Activated naive CD4-positive, alpha-beta T cell treated with anti-CD3 and anti-CD28 coated beads, Interleukin-2, amount 50 U/mL, for 24 hours (primary cell): Measurements from ENCODE around the gene RAPGEF5.

ENCODE experiments used
- H3K27ac Mint-ChIP-seq: one replicate; pipeline ENCODE4 v1.8.0; 2021; ENCODE audit warnings: mild to moderate bottlenecking, mixed read lengths
- H3K27me3 Mint-ChIP-seq: one replicate; pipeline ENCODE4 v1.8.0; 2021; ENCODE audit warnings: mixed read lengths
- H3K36me3 Mint-ChIP-seq: one replicate; pipeline ENCODE4 v1.8.0; 2021; ENCODE audit warnings: mixed read lengths
- H3K4me1 Mint-ChIP-seq: one replicate; pipeline ENCODE4 v1.8.0; 2021; ENCODE audit warnings: mixed read lengths
- H3K4me3 Mint-ChIP-seq: one replicate; pipeline ENCODE4 v1.8.0; 2021; ENCODE audit warnings: mild to moderate bottlenecking, mixed read lengths
- H3K9me3 Mint-ChIP-seq: one replicate; pipeline ENCODE4 v1.8.0; 2021; ENCODE audit warnings: mixed read lengths

The RAPGEF5 gene

GRCh38 chr7:22248111-22248809 is 108.7 kb downstream of the RAPGEF5 start:
- Mint-ChIP-seq H3K36me3 (no peaks in the 10 kb centered on the region), H3K9me3 (no peaks in the 10 kb centered on the region), H3K4me1 (no peaks in the 10 kb centered on the region), H3K27me3 (peaks cover 4% of the 10 kb centered on the region), H3K4me3 (no peak overlapping the region), H3K27ac (peak overlapping the region; percentile 17)

- H3K36me3 Mint-ChIP-seq: no peaks in the 10 kb centered on the region
- no peaks in the 10 kb centered on the region for H3K4me1 Mint-ChIP-seq
- H3K27me3 Mint-ChIP-seq: peaks cover 4% of the 10 kb centered on the region
- no peak overlapping the region for H3K27ac Mint-ChIP-seq
- H3K4me3 Mint-ChIP-seq: no peak overlapping the region
- H3K9me3 Mint-ChIP-seq: no peaks in the 10 kb centered on the region
Observed at GRCh38 chr7:22241805-22242390, 115.1 kb downstream of the RAPGEF5 start.

GRCh38 chr7:22240904-22241571 is 115.9 kb downstream of the RAPGEF5 start:
- Mint-ChIP-seq H3K27me3 (peaks cover 4% of the 10 kb centered on the region), H3K9me3 (no peaks in the 10 kb centered on the region), H3K4me1 (no peaks in the 10 kb centered on the region), H3K4me3 (no peak overlapping the region), H3K36me3 (no peaks in the 10 kb centered on the region), H3K27ac (no peak overlapping the region)

- Mint-ChIP-seq H3K27me3 (peaks cover 6% of the 10 kb centered on the region), H3K4me1 (no peaks in the 10 kb centered on the region), H3K27ac (no peak overlapping the region), H3K9me3 (no peaks in the 10 kb centered on the region), H3K36me3 (no peaks in the 10 kb centered on the region), H3K4me3 (no peak overlapping the region)
Observed at GRCh38 chr7:22238354-22239311, 118.3 kb downstream of the RAPGEF5 start.

GRCh38 chr7:22235134-22235533 is 121.8 kb downstream of the RAPGEF5 start:
- Mint-ChIP-seq H3K27ac (no peak overlapping the region), H3K27me3 (peaks cover 11% of the 10 kb centered on the region)

GRCh38 chr7:22234227-22234626 is 122.7 kb downstream of the RAPGEF5 start:
- no peaks in the 10 kb centered on the region for H3K9me3 Mint-ChIP-seq
- peaks cover 10% of the 10 kb centered on the region for H3K27me3 Mint-ChIP-seq
- H3K27ac Mint-ChIP-seq: no peak overlapping the region

More at GRCh38 chr7:22235134-22235533, 121.8 kb downstream of the RAPGEF5 start:
- no peak overlapping the region for H3K4me3 Mint-ChIP-seq
- H3K4me1 Mint-ChIP-seq: no peaks in the 10 kb centered on the region
- H3K36me3 Mint-ChIP-seq: no peaks in the 10 kb centered on the region
- H3K9me3 Mint-ChIP-seq: no peaks in the 10 kb centered on the region

GRCh38 chr7:22231806-22232205 is 125.1 kb downstream of the RAPGEF5 start:
- H3K4me1 Mint-ChIP-seq: no peaks in the 10 kb centered on the region
- no peak overlapping the region for H3K4me3 Mint-ChIP-seq
- H3K9me3 Mint-ChIP-seq: no peaks in the 10 kb centered on the region
- H3K36me3 Mint-ChIP-seq: no peaks in the 10 kb centered on the region
- H3K27me3 Mint-ChIP-seq: peaks cover 13% of the 10 kb centered on the region
- H3K27ac Mint-ChIP-seq: no peak overlapping the region

More at GRCh38 chr7:22234227-22234626, 122.7 kb downstream of the RAPGEF5 start:
- Mint-ChIP-seq H3K36me3 (no peaks in the 10 kb centered on the region), H3K4me3 (no peak overlapping the region), H3K4me1 (no peaks in the 10 kb centered on the region)

- Mint-ChIP-seq H3K4me3 (no peak overlapping the region), H3K36me3 (no peaks in the 10 kb centered on the region), H3K27ac (no peak overlapping the region), H3K4me1 (no peaks in the 10 kb centered on the region), H3K9me3 (no peaks in the 10 kb centered on the region), H3K27me3 (peaks cover 13% of the 10 kb centered on the region)
Observed at GRCh38 chr7:22231141-22231540, 125.8 kb downstream of the RAPGEF5 start.

GRCh38 chr7:22230238-22230637 is 126.7 kb downstream of the RAPGEF5 start:
- no peak overlapping the region for H3K4me3 Mint-ChIP-seq
- H3K27ac Mint-ChIP-seq: no peak overlapping the region
- no peaks in the 10 kb centered on the region for H3K4me1 Mint-ChIP-seq
- peaks cover 13% of the 10 kb centered on the region for H3K27me3 Mint-ChIP-seq
- no peaks in the 10 kb centered on the region for H3K36me3 Mint-ChIP-seq
- H3K9me3 Mint-ChIP-seq: no peaks in the 10 kb centered on the region

- H3K27ac Mint-ChIP-seq: no peak overlapping the region
- no peaks in the 10 kb centered on the region for H3K9me3 Mint-ChIP-seq
- H3K4me1 Mint-ChIP-seq: no peaks in the 10 kb centered on the region
- no peak overlapping the region for H3K4me3 Mint-ChIP-seq
- H3K27me3 Mint-ChIP-seq: peaks cover 13% of the 10 kb centered on the region
- no peaks in the 10 kb centered on the region for H3K36me3 Mint-ChIP-seq
Observed at GRCh38 chr7:22229148-22229547, 127.8 kb downstream of the RAPGEF5 start.

- H3K9me3 Mint-ChIP-seq: no peaks in the 10 kb centered on the region
- no peaks in the 10 kb centered on the region for H3K4me1 Mint-ChIP-seq
- H3K27ac Mint-ChIP-seq: no peak overlapping the region
- H3K27me3 Mint-ChIP-seq: peaks cover 4% of the 10 kb centered on the region
- no peak overlapping the region for H3K4me3 Mint-ChIP-seq
- no peaks in the 10 kb centered on the region for H3K36me3 Mint-ChIP-seq
Observed at GRCh38 chr7:22223807-22224206, 133.1 kb downstream of the RAPGEF5 start.

GRCh38 chr7:22220941-22221340 is 136.0 kb downstream of the RAPGEF5 start:
- H3K36me3 Mint-ChIP-seq: no peaks in the 10 kb centered on the region
- no peak overlapping the region for H3K27ac Mint-ChIP-seq
- peaks cover 18% of the 10 kb centered on the region for H3K27me3 Mint-ChIP-seq
- H3K4me3 Mint-ChIP-seq: no peak overlapping the region
- H3K4me1 Mint-ChIP-seq: no peaks in the 10 kb centered on the region
- H3K9me3 Mint-ChIP-seq: no peaks in the 10 kb centered on the region

GRCh38 chr7:22219739-22220493 is 137.0 kb downstream of the RAPGEF5 start:
- Mint-ChIP-seq H3K27me3 (peaks cover 24% of the 10 kb centered on the region), H3K36me3 (no peaks in the 10 kb centered on the region), H3K4me3 (no peak overlapping the region), H3K9me3 (no peaks in the 10 kb centered on the region), H3K27ac (no peak overlapping the region), H3K4me1 (no peaks in the 10 kb centered on the region)

GRCh38 chr7:22219036-22219435 is 137.9 kb downstream of the RAPGEF5 start:
- no peaks in the 10 kb centered on the region for H3K9me3 Mint-ChIP-seq
- no peak overlapping the region for H3K4me3 Mint-ChIP-seq
- peaks cover 24% of the 10 kb centered on the region for H3K27me3 Mint-ChIP-seq
- H3K27ac Mint-ChIP-seq: no peak overlapping the region
- no peaks in the 10 kb centered on the region for H3K4me1 Mint-ChIP-seq
- H3K36me3 Mint-ChIP-seq: no peaks in the 10 kb centered on the region
